Measurements from ENCODE around the gene GSTM3.
"Not testable (repeated sequence)": the region's sequence is repeated elsewhere in the genome, so short reads cannot be mapped to it uniquely, and the experiment has no call there.

The GSTM3 gene

GRCh38 chr1:109760581-109761226 lies 19.9 kb upstream of the GSTM3 start:
- DNase-seq (ENCODE audit: low read depth): no peak
- no peak overlapping the region for H3K4me3 ChIP-seq (ENCODE audit: low read length)
- TF ChIP-seq, protein P1, sequence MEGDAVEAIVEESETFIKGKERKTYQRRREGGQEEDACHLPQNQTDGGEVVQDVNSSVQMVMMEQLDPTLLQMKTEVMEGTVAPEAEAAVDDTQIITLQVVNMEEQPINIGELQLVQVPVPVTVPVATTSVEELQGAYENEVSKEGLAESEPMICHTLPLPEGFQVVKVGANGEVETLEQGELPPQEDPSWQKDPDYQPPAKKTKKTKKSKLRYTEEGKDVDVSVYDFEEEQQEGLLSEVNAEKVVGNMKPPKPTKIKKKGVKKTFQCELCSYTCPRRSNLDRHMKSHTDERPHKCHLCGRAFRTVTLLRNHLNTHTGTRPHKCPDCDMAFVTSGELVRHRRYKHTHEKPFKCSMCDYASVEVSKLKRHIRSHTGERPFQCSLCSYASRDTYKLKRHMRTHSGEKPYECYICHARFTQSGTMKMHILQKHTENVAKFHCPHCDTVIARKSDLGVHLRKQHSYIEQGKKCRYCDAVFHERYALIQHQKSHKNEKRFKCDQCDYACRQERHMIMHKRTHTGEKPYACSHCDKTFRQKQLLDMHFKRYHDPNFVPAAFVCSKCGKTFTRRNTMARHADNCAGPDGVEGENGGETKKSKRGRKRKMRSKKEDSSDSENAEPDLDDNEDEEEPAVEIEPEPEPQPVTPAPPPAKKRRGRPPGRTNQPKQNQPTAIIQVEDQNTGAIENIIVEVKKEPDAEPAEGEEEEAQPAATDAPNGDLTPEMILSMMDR (IDR thresholded peaks at IDR 0.05; ENCODE audit: insufficient read depth, low read depth, low read length, missing control alignments): no peak

GRCh38 chr1:109759513-109760334 lies 18.9 kb upstream of the GSTM3 start:
- TF ChIP-seq, protein P1 (IDR thresholded peaks at IDR 0.05; ENCODE audit: insufficient read depth, low read depth, low read length, missing control alignments): no peak
- H3K4me3 ChIP-seq (ENCODE audit: low read length): no peak overlapping the region
- no peak for DNase-seq (ENCODE audit: low read depth)

GRCh38 chr1:109757936-109758786 lies 17.3 kb upstream of the GSTM3 start:
- H3K4me3 ChIP-seq (ENCODE audit: low read length): no peak overlapping the region
- no peak for DNase-seq (ENCODE audit: low read depth)
- TF ChIP-seq, protein P1 (IDR thresholded peaks at IDR 0.05; ENCODE audit: insufficient read depth, low read depth, low read length, missing control alignments): no peak

DNA sequence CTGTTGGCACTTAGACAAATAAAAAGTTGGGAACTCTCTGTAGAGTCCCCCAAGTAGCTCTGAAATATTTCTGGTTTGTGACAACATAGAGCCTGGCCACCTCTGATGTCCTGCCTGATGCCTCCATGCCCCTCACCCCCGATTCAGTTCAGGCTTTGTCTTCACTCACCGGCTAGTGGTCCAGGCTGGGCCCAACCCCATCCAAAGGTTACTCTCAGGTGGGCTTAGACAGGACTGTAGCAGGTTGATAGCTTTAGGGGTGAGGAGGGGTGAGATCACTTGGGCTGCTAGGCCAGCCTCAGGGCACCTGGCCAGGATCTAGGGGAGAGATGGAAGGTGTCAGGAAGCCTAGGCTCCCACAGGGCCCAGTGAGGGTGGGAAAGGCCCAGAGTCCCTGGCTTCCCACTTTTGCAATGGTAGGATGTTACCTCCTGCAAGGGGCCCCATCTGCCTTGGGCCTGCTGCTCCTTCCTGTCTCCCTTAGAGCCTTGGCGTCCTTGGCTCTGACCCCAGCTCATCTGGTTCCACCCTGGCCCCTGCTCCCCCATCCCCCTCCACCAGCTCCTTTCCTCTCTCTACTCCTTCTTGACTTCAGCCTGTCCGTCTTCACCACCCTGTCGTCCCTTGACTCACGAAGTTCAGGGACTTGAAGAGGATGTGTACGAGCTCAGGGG lies 16.1 kb upstream of the GSTM3 start:
- H3K4me3 ChIP-seq (ENCODE audit: low read length): no peak overlapping the region
- DNase-seq (ENCODE audit: low read depth): no peak
- TF ChIP-seq, protein P1 (IDR thresholded peaks at IDR 0.05; ENCODE audit: insufficient read depth, low read depth, low read length, missing control alignments): no peak

DNA sequence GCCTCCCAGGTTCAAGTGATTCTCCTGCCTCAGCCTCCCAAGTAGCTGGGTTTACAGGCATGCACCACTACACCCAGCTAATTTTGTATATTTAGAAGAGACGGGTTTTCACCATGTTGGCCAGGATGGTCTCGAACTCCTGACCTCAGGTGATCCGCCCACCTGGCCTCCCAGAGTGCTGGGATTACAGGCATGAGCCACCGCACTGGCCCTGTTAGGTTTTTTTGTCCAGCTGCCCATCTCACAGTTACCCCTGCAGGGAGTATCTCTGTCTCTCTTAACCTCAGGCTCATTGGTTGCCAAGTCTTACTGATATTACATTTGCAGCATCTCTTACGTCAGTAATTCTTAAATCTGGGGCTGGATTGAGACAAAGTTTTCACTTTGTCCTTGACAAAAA lies 15.5 kb upstream of the GSTM3 start:
- not testable (repeated sequence) for DNase-seq (ENCODE audit: low read depth); H3K4me3 ChIP-seq (ENCODE audit: low read length)

DNA sequence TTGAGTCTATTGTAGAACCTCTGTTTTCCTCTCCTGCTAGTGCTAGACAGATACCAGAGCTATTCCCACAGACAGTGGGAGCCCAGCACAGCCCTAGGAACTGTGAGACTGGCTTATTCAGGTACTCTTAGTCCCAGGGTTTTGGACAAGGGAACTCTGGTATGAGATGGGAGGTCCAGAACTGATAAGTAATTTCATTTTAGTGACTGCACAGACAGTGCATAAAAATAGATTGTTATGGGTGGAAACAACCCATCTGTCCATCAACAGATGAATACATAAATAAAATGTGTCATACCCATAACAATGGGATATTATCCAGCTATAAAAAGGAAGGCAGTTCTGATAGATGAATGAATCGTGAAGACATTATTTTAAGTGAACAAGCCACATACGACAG lies 13.9 kb upstream of the GSTM3 start:
- no peak overlapping the region for H3K4me3 ChIP-seq (ENCODE audit: low read length)
- TF ChIP-seq, protein P1 (IDR thresholded peaks at IDR 0.05; ENCODE audit: insufficient read depth, low read depth, low read length, missing control alignments): no peak
- no peak for DNase-seq (ENCODE audit: low read depth)

Measured in epithelial cell of esophagus (primary cell).